Right lobe of liver (tissue), 6 donors: Measurements from ENCODE around the gene ALDH1L2. TPM values are rescaled to one million over a fixed set of nuclear protein-coding genes. Genes with fewer than 3 reads are reported as not detected.

ENCODE experiments used
- ATAC-seq, 4 donors: fragments of 200-7000 bp; cut with Tn5 transposase; one replicate each; pipeline ENCODE4 v1.9.1; 2020; ENCODE audit warnings: mild to moderate bottlenecking in 4 of 4, moderate library complexity in 4 of 4
- DNase-seq, 3 donors: peaks; one replicate each; pipeline ENCODE4 v3.0.0-alpha.2; 2020
- H3K27ac ChIP-seq, 3 donors: fragments of 200-600 bp; one replicate each; pipeline ENCODE4 v1.8.0; 2022
- H3K27me3 ChIP-seq, 2 donors: fragments of 200-600 bp; one replicate each; pipeline ENCODE4 v1.8.0; 2022
- H3K36me3 ChIP-seq, 4 donors: fragments of 200-600 bp; sonication (generic) in 1 of 4; one replicate each; pipeline versions ENCODE4 v1.5.1 to v1.8.0; 2017 to 2022; ENCODE audit warnings: control low read depth in 1 of 4
- H3K4me1 ChIP-seq, 4 donors: fragments of 200-600 bp; sonication (generic) in 1 of 4; one replicate each; pipeline versions ENCODE4 v1.5.1 to v1.8.0; 2017 to 2022; ENCODE audit warnings: control low read depth in 1 of 4
- H3K4me3 ChIP-seq, 3 donors: fragments of 200-600 bp; one replicate each; pipeline ENCODE4 v1.8.0; 2022
- H3K9me3 ChIP-seq, 4 donors: fragments of 200-600 bp; sonication (generic) in 1 of 4; one replicate each; pipeline versions ENCODE4 v1.5.1 to v1.8.0; 2017 to 2022; ENCODE audit warnings: control low read depth in 1 of 4
- CTCF ChIP-seq, 4 donors: fragments of 200-600 bp in 3 of 4; fragments of 450-650 bp in 1 of 4; IDR thresholded peaks; one replicate each; pipeline versions ENCODE4 v1.5.1 to v1.8.0; 2016 to 2022; ENCODE audit warnings: antibody characterized with exemption in 4 of 4, mild to moderate bottlenecking in 2 of 4
- POLR2A ChIP-seq: fragments of 450-650 bp; IDR thresholded peaks from one replicate; pipeline ENCODE4 v1.6.1; 2017; ENCODE audit warnings: antibody characterized with exemption, mild to moderate bottlenecking
- WGBS: methylation state at CpG from one replicate; pipeline ENCODE4 v1.1.6; 2018; ENCODE audit warnings: low coverage, low lambda C conversion rate; ENCODE audit not compliant: insufficient coverage; ENCODE audit errors: missing lambda C conversion rate; 5-methylcytosine and 5-hydroxymethylcytosine counted together
- intact Hi-C, 2 donors: fragments of 100-400 bp; cut with DNase I; formaldehyde crosslinking; loops; one replicate each; pipeline versions ENCODE4 v1.11.2 to v1.14.1; 2022
- total RNA-seq, 6 experiments: library from RNA; depleted of rRNA in 2 of 6; stranded (reverse); fragments of >200 nt in 2 of 6; fragmentation: NEBNext Ultra II Directional in 3 of 6; extraction: Animal tissue kit (Norgen Biotek cat#: 25700) in 3 of 6; gene quantifications; one replicate each; pipeline versions ENCODE4 v1.1.0 to v1.2.4, GENCODE V29; 2016 to 2023
- donor health status: DM: no; HTN: yes; CAD: no.
- donor health status: DM: no; HTN: no; CAD: no.
- donor health status: DM: no; HTN: no; CAD: no.
- donor health status: DM: no; HTN: yes; CAD: no.
- donor health status: DM: no; HTN: yes; CAD: no.

Gene ALDH1L2
- total RNA-seq, 6 experiments from 2014 or later, result 0.15 to 0.90 (median 0.28) TPM

DNA sequence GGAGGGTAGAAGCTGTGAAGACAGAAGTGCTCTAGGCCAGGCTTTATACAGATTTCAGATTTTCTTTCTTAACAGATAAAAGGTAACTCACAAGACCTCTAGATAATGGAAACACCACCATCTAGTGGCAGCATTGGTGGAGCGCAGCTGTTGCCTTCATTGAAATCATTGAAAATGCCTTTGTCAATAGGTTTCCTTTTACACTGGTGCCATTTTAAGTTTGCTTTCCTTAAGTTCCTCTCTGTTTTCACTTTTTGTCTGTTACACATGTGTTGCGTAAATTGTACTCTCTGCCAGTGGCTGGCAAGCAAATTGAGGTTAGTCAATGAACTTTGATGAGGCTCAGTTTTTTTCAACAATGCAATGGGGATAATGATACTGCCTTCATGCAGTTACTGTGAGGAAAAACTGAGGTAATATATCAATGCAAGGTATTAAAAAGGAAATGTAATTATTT lies 31.1 kb downstream of the ALDH1L2 start:
- no peaks in the 10 kb centered on the region for H3K9me3 ChIP-seq
- no peak overlapping the region for H3K27ac ChIP-seq
- intact Hi-C loops, result no loop called here
- DNase-seq (peak; percentile 52 to 80 (median 68)), ATAC-seq (peak; percentile 98 to 99 (median 98))
- WGBS, result 2% methylated on average over 2 of the region's 2 CpGs
- no peaks in the 10 kb centered on the region for H3K36me3 ChIP-seq
- no peaks in the 10 kb centered on the region for H3K4me1 ChIP-seq
- no peak overlapping the region for H3K4me3 ChIP-seq
- no peak for TF ChIP-seq POLR2A
- TF ChIP-seq CTCF (IDR thresholded peaks at IDR 0.05), result peak in 3 of 4 donors; percentile 96
- no peaks in the 10 kb centered on the region for H3K27me3 ChIP-seq

- no peaks in the 10 kb centered on the region for H3K27me3 ChIP-seq
- intact Hi-C loops, result no loop called here
- ATAC-seq, result no peak
- 81% methylated on average over 4 of the region's 4 CpGs for whole genome bisulfite sequencing
- no peak for DNase-seq
- H3K4me3 ChIP-seq, result no peak overlapping the region
- no peaks in the 10 kb centered on the region for H3K36me3 ChIP-seq
- no peak overlapping the region for H3K27ac ChIP-seq
- no peaks in the 10 kb centered on the region for H3K9me3 ChIP-seq
- no peaks in the 10 kb centered on the region for H3K4me1 ChIP-seq
- no peak for TF ChIP-seq POLR2A
- no peak for TF ChIP-seq CTCF (IDR thresholded peaks at IDR 0.05)
Measured at GRCh38 chr12:105051981-105052380, 32.3 kb downstream of the ALDH1L2 start.

DNA sequence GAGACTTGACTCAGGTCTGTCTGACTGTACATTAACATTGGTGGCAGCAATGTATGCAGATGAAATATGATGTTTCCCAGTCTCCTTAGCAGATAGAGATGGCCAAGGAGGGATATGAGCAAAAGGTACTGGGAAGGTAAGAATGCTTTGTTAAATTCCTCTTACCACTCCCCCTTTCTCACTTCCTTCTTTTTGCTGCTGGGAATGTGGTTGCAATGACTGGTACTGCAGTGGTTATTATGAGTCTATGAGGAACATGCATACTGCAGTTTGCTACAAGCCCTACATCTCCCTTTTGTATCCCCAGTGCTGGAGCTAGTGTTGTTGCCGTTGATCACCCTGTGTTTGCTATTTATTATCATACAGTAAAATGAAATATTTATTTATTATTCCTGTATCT lies 35.9 kb downstream of the ALDH1L2 start:
- ATAC-seq (no peak), DNase-seq (no peak)
- Histone ChIP-seq H3K27me3 (no peaks in the 10 kb centered on the region), H3K36me3 (no peaks in the 10 kb centered on the region), H3K27ac (no peak overlapping the region), H3K9me3 (no peaks in the 10 kb centered on the region), H3K4me1 (no peaks in the 10 kb centered on the region), H3K4me3 (no peak overlapping the region)
- WGBS, result 91% methylated on average over 1 of the region's 1 CpG
- TF ChIP-seq CTCF (IDR thresholded peaks at IDR 0.05), result no peak
- no peak for TF ChIP-seq POLR2A
- intact Hi-C loops, result no loop called here

DNA sequence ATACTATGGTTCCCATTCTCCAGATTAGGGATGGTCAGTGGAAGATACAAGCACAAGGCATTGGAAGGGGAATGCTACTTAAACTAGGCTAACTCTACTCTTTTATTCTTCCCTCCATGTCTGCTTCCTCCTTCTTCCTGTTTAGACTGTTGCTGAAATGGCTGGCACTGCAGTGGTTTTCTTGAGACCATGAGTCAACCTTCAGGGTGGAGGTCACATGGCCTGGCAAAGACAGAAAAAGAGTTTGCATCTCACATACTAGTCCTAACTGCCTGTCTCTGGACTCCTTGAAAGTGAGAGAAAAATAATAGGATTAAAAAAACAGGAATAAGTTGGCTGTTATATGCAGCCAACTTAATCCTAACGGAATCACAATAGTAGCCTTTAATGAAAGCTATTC lies 37.0 kb downstream of the ALDH1L2 start:
- H3K36me3 ChIP-seq, result no peaks in the 10 kb centered on the region
- ATAC-seq (no peak), DNase-seq (no peak)
- no peak overlapping the region for H3K27ac ChIP-seq
- H3K9me3 ChIP-seq, result no peaks in the 10 kb centered on the region
- 94% methylated on average over 1 of the region's 1 CpG for WGBS
- H3K4me3 ChIP-seq, result no peak overlapping the region
- TF ChIP-seq CTCF (IDR thresholded peaks at IDR 0.05), result no peak
- no peak for TF ChIP-seq POLR2A
- H3K27me3 ChIP-seq, result no peaks in the 10 kb centered on the region
- intact Hi-C loops, result no loop called here
- no peaks in the 10 kb centered on the region for H3K4me1 ChIP-seq

GRCh38 chr12:105041186-105041585 lies 43.1 kb downstream of the ALDH1L2 start:
- Histone ChIP-seq H3K27me3 (no peaks in the 10 kb centered on the region), H3K4me1 (no peaks in the 10 kb centered on the region), H3K9me3 (no peaks in the 10 kb centered on the region), H3K27ac (no peak overlapping the region), H3K36me3 (no peaks in the 10 kb centered on the region), H3K4me3 (no peak overlapping the region)
- WGBS, result 75% methylated on average over 3 of the region's 3 CpGs
- TF ChIP-seq POLR2A (no peak), CTCF (IDR thresholded peaks at IDR 0.05) (no peak)
- intact Hi-C loops, result no loop called here
- DNase-seq (no peak), ATAC-seq (no peak)
